Measurements from ENCODE around the gene AJM1.

Gene AJM1

DNA sequence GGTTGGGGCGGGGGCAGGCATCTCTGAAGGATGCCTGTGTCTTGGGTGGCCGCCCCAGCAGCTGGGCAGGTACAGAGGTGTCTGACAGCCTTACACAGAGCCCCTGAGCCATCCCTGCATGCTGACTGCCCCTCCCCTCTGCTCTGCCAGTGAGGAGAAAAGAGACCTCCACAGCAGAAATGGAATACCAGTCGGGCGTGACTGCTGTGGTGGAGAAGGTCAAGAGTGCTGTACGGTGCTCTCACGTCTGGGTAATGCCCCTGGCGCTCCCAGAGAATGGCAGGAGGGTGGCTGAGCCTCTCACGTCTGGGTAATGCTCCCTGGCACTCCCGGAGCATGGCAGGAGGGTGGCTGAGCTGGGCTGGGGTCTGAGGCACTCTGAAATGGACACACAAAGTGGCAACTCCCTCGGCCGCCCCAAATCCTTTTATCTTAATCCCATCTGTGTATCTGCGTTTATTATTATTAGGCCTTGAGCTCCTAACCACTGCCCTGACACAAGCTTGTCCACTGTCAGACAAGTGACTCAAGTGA lies 37.0 kb upstream of the AJM1 start:
- DNase-seq (ENCODE audit: insufficient read length, low spot score) (no peak), FAIRE-seq (no peak)
- TF ChIP-seq, protein P1, sequence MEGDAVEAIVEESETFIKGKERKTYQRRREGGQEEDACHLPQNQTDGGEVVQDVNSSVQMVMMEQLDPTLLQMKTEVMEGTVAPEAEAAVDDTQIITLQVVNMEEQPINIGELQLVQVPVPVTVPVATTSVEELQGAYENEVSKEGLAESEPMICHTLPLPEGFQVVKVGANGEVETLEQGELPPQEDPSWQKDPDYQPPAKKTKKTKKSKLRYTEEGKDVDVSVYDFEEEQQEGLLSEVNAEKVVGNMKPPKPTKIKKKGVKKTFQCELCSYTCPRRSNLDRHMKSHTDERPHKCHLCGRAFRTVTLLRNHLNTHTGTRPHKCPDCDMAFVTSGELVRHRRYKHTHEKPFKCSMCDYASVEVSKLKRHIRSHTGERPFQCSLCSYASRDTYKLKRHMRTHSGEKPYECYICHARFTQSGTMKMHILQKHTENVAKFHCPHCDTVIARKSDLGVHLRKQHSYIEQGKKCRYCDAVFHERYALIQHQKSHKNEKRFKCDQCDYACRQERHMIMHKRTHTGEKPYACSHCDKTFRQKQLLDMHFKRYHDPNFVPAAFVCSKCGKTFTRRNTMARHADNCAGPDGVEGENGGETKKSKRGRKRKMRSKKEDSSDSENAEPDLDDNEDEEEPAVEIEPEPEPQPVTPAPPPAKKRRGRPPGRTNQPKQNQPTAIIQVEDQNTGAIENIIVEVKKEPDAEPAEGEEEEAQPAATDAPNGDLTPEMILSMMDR (IDR thresholded peaks at IDR 0.05; ENCODE audit: insufficient read depth, missing control alignments) = no peak

DNA sequence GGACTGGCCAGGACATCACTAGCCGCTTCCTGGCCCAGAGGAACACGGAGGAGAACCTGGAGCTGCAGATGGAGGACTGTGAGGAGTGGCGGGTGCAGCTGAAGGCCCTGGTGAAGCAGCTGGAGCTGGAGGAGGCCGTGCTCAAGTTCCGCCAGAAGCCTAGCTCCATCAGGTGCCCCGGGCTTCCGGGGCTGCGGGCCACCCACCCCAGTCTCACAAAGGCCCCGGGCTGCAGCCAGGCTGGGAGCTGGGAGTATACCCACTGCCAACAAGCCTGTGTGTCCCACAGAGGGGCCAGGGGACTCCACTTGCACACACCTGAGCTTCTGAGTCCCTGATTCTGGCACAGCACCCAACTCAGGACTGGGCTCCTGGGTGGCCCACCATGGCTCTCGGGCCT lies 36.2 kb upstream of the AJM1 start:
- TF ChIP-seq, protein P1 (IDR thresholded peaks at IDR 0.05; ENCODE audit: insufficient read depth, missing control alignments) = no peak
- no peak for FAIRE-seq

DNA sequence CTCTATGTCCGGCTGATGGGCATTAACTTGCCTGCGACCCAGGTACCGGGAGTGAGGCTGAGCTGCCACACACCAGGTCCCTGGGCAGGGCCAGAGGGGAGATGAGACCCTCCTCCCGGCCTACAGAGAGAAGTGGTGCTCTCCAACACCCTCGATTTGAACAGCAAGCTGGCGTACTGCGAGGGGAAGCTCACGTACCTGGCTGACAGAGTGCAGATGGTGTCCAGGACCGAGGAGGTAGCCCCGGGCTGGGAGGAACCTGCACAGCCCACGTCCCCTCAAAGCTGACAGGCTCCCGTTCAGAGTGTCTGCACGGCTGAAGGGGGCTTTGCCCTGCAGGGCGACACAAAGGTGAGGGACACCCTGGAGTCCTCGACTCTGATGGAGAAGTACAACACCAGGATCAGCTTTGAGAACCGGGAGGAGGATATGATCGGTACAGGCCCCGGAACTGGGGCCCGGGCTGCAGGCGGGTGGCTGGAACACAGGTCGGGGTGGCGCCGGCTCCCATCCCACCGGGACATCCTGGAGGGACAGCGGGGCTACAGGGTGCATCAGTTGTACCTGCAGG lies 35.6 kb upstream of the AJM1 start:
- DNase-seq (ENCODE audit: insufficient read length, low spot score) = no peak
- TF ChIP-seq, protein P1 (IDR thresholded peaks at IDR 0.05; ENCODE audit: insufficient read depth, missing control alignments) = no peak
- FAIRE-seq = no peak

More for the DNA sequence above, 36.2 kb upstream of the AJM1 start:
- no peak for DNase-seq (ENCODE audit: insufficient read length, low spot score)

DNA sequence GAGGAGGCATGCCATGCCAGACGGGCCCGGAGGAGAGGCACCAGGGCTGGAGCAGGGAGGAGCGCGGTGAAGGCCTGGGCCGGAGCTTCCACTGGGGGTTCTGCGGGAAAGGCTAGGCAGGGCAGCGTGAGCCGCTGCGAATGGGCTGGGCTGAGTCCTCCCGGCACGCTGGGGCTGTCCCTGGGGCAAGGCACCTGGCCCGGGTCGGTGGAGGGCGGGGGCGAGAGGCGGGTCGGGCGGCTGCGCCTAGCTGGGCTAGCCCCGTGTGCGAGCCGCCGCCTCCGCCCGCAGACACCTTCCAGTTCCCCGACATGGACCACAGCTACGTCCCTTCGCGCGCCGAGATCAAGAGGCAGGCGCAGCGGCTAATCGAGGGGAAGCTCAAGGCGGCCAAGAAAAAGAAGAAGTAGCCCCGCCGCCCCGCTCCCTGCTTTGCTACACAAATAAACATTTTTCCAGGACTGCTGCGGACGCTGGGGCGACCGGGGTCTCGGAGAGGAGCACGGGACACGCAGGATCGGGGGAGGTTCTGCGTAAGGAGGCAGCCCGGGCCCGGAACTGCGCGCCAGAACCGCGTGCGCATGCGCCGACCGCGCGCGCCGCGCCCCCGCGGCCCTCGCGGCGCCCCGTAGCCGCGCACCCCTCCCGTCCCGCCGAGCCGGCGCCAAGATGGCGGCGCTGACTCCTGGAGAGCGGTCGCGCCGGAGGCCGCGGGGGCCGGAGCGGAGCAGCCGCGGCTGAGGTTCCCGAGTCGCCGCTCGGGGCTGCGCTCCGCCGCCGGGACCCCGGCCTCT lies 34.8 kb upstream of the AJM1 start, which contains the start of gene RABL6:
Gene RABL6 (plus strand): TSS at position 668 of the 794 bp plus-strand sequence. CDS start 249 bp downstream, outside the sequence.
- peak; percentile 97 for DNase-seq (ENCODE audit: insufficient read length, low spot score)
- TF ChIP-seq, protein P1 (IDR thresholded peaks at IDR 0.05; ENCODE audit: insufficient read depth, missing control alignments) = no peak
- no peak for FAIRE-seq

DNA sequence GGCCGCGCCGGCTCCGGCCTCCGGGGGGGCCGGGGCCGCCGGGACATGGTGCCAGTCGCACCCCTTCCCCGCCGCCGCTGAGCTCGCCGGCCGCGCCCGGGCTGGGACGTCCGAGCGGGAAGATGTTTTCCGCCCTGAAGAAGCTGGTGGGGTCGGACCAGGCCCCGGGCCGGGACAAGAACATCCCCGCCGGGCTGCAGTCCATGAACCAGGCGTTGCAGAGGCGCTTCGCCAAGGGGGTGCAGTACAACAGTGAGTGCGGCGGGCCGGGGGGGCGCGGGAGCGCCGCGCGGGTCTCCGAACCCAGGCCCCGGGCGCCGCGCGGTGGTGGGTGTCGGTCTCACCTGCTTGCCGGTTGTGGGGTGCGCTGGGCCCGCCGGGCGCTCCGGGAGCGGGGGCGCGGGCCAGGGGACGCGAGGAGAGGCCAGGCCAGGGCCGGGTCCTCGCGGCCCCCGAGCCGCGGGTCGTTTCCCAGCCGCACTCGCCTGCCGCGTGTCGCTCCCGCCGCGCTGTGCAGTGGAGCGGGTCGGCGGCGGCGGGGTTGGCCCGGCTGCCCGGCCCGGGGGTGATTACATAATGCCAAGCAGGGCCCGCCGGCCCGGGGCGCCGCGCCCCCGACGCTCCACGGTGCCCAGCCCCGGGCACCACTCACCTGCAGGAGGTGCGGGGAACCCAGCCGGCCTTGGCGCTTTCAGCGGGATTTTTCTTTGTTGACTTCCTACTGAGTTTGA lies 34.0 kb upstream of the AJM1 start:
- no peak for FAIRE-seq
- TF ChIP-seq, protein P1 (IDR thresholded peaks at IDR 0.05; ENCODE audit: insufficient read depth, missing control alignments) = no peak
- no peak for DNase-seq (ENCODE audit: insufficient read length, low spot score)

DNA sequence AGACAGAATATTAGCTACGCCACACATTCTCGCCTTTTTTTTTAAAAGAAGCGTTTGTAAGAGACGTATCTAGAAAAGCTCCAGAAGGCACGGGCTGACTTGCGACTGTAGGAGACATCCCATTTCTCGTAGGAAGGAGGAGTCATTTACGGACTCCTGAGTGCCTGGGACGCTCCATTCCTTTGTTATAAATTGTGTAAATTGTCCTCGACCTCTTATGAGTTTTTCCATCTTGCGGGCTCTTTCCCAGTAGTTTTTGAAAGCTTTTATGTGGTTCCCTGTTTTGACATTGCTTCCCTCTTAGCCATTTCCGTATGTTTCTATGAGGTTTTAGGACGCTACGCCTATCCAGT lies 33.5 kb upstream of the AJM1 start:
- no peak for FAIRE-seq
- no peak for DNase-seq (ENCODE audit: insufficient read length, low spot score)
- TF ChIP-seq, protein P1 (IDR thresholded peaks at IDR 0.05; ENCODE audit: insufficient read depth, missing control alignments) = no peak

Measured in D721Med (cell line).